ENCODE data around the gene ZMIZ1.

The ZMIZ1 gene

DNA sequence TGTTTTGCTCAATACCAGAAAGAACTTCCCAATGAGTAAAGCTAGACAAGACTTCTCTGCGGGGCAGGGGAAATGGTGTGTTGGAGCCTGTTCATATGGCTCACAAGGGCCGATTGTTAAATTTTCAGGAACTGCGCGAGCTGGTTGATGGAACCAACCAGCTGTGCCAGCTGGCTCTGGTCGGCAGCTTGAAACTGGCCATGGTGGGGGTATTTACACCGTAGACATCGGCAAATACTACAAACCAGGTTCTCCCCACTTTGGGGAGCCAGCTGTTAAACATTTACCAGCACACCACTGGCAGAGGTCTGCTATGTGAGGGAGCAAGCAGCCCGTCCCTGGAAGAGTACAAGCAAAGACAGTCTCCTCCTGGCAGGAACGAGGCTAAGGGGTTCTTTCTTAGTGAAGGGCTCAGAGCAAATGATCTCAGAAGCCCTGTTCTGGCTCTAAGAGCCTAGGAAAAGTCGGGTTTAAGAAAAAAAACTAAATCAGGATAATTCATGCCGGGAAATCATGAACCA, 8.8 kb upstream of the ZMIZ1 start:
- H3K4me3 ChIP-seq (replicated peaks; ENCODE audit: low read depth, low read length), result no peak overlapping the region
- DNase-seq (ENCODE audit: extremely low read depth, insufficient read length), result no peak
- H3K36me3 ChIP-seq (ENCODE audit: control insufficient read depth, insufficient read depth, low read length), result no peaks in the 10 kb centered on the region
- TF ChIP-seq, protein P1, sequence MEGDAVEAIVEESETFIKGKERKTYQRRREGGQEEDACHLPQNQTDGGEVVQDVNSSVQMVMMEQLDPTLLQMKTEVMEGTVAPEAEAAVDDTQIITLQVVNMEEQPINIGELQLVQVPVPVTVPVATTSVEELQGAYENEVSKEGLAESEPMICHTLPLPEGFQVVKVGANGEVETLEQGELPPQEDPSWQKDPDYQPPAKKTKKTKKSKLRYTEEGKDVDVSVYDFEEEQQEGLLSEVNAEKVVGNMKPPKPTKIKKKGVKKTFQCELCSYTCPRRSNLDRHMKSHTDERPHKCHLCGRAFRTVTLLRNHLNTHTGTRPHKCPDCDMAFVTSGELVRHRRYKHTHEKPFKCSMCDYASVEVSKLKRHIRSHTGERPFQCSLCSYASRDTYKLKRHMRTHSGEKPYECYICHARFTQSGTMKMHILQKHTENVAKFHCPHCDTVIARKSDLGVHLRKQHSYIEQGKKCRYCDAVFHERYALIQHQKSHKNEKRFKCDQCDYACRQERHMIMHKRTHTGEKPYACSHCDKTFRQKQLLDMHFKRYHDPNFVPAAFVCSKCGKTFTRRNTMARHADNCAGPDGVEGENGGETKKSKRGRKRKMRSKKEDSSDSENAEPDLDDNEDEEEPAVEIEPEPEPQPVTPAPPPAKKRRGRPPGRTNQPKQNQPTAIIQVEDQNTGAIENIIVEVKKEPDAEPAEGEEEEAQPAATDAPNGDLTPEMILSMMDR (IDR thresholded peaks at IDR 0.05; ENCODE audit: insufficient read depth, low read length, poor library complexity, severe bottlenecking), result no peak
- no peaks in the 10 kb centered on the region; the same call in none of the 2 replicates for H3K27me3 ChIP-seq (replicated peaks; ENCODE audit: control insufficient read depth, insufficient read depth, low read length)

DNA sequence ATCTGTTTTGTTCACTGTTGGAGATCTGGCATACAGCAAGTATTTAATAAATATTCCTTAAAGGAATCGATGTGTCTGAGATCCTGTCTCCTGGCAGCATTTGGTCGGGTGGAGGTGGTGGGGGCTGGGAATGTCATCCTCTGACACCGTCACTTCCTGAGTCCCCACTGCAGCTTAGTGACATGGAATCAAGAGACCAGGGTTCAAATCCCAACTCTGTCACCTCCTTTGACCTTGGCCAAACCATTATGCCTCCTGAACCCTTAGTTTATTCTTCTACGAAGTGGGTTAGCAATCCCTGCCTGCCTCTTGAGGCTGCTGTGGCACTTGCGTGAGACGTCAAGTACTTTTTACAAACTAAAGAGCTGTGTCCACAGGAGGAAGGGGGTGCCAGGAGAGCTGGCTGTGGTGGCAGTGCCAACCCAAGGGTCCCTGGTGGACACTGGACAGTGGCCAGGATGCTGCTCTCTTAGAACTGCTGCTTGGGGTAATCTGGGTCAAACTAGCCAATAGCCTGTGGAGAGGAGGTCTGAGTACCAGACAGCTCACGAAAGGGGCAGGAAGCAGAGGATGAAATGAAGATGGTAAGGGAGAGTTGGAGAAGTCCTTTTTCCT, 8.0 kb upstream of the ZMIZ1 start:
- H3K4me3 ChIP-seq (replicated peaks; ENCODE audit: low read depth, low read length), result no peak overlapping the region
- H3K36me3 ChIP-seq (ENCODE audit: control insufficient read depth, insufficient read depth, low read length), result no peaks in the 10 kb centered on the region
- H3K27me3 ChIP-seq (replicated peaks; ENCODE audit: control insufficient read depth, insufficient read depth, low read length), result no peaks in the 10 kb centered on the region; the same call in none of the 2 replicates
- TF ChIP-seq, protein P1 (IDR thresholded peaks at IDR 0.05; ENCODE audit: insufficient read depth, low read length, poor library complexity, severe bottlenecking), result no peak
- DNase-seq (ENCODE audit: extremely low read depth, insufficient read length), result no peak

DNA sequence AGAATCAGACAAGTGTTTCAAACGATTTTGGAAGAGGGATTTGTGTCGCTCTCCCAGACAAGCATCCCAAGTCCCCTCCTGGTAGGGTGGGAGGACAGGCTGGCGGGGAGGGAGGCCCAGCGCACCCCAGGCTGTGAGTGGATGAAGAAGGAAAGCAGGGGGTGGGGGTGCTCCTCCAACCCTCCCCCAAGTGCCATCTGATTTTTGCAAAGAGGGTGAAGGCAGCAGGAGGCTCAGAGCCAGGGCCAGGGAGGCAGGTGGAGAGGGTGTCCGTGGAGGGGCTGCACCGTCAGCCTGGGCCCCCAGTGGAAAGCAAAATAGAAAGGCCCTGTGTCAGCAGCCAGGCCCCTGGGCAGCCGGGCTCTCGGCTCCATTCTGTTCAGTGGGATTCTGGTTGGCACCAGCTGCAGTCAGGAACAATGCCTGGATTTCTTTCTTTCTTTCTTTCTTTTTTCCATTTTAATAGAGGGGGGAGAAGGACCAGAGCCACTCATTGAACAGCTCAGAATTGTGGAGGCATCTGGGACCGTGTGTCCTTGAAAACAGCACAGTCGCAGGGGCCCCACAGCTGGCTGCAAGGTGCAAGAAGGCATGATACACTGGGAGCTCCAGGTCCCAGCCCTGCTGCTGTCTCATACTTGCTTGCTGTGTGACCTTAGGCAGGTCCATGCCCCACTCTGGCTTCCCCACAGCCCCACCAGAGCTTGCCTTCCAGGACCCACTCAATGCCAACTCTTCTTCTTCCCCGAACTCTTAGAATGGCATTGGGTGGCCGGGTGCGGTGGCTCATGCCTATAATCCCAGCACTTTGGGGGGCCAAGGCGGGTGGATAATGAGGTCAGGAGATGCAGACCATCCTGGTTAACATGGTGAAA, 7.1 kb upstream of the ZMIZ1 start:
- no peak for DNase-seq (ENCODE audit: extremely low read depth, insufficient read length)
- no peak overlapping the region for H3K4me3 ChIP-seq (replicated peaks; ENCODE audit: low read depth, low read length)
- no peaks in the 10 kb centered on the region; the same call in none of the 2 replicates for H3K27me3 ChIP-seq (replicated peaks; ENCODE audit: control insufficient read depth, insufficient read depth, low read length)
- TF ChIP-seq, protein P1 (IDR thresholded peaks at IDR 0.05; ENCODE audit: insufficient read depth, low read length, poor library complexity, severe bottlenecking), result no peak
- no peaks in the 10 kb centered on the region for H3K36me3 ChIP-seq (ENCODE audit: control insufficient read depth, insufficient read depth, low read length)

DNA sequence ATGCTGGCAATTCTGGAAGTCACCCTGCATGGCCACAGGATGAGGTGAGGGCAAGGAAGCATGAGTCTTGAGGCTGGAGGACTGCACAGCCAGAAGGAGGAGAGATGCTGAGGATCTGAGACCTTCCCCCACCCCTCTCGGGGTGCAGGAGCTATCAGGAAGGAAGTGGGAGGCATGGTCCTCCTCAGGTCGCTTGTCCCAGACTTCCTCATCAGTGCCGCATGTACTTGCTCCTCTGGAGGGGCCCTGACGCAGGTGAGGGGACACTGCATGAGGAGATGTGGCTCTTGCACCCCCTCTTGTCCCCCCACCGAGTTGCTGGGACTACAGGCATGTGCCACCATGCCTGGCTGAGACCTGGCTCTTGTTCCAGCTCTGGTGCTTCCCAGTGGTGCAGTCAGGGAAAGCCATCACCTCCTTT, 5.7 kb upstream of the ZMIZ1 start:
- H3K36me3 ChIP-seq (ENCODE audit: control insufficient read depth, insufficient read depth, low read length), result no peaks in the 10 kb centered on the region
- DNase-seq (ENCODE audit: extremely low read depth, insufficient read length), result no peak
- TF ChIP-seq, protein P1 (IDR thresholded peaks at IDR 0.05; ENCODE audit: insufficient read depth, low read length, poor library complexity, severe bottlenecking), result no peak
- H3K27me3 ChIP-seq (replicated peaks; ENCODE audit: control insufficient read depth, insufficient read depth, low read length), result no peaks in the 10 kb centered on the region; the same call in 1 of the 2 replicates
- H3K4me3 ChIP-seq (replicated peaks; ENCODE audit: low read depth, low read length), result no peak overlapping the region

DNA sequence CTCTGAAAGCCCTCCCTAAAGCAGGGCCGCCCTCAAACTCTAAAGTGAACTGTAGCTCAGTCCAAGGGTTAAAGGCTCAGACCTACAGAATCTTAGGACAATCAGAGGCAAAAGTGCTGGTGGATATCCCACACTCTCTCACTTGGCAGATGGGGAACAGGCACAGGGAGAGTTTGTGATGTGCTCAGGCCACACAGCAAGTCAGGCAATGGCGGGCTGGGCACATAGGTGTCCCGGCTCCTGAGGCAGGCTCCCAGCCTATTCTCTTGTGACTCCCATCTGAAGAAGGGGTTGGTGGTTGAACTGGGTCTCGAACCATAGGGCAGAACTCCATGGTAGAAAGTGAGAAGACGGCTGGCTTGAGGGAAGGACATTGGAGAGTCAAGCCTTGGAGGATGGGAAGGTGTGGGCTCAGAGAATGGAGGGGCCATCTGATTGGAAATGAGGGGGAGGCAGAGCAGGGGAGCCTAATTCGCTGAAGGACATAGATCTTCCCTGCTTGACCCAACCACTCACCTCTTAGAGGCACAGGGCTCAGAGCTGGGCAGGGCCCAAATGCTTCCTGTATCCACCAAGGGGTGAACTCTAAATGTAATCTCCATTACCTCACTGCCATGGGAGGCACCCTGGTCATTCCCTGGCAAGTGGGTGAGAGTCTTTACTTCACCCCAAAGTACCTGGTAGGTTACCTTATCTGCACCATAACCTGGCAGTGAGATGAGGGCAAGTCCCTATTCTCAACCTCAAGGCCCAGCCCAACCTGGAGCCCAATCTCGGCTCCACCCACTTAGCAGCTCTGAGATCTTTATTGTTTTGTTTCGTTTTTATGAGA, 4.9 kb upstream of the ZMIZ1 start:
- TF ChIP-seq, protein P1 (IDR thresholded peaks at IDR 0.05; ENCODE audit: insufficient read depth, low read length, poor library complexity, severe bottlenecking), result no peak
- Histone ChIP-seq H3K27me3 (replicated peaks; ENCODE audit: control insufficient read depth, insufficient read depth, low read length) (no peaks in the 10 kb centered on the region; the same call in 1 of the 2 replicates), H3K4me3 (replicated peaks; ENCODE audit: low read depth, low read length) (no peak overlapping the region), H3K36me3 (ENCODE audit: control insufficient read depth, insufficient read depth, low read length) (no peaks in the 10 kb centered on the region)
- no peak for DNase-seq (ENCODE audit: extremely low read depth, insufficient read length)
